Measurements from ENCODE around the gene MGST3. TPM values are rescaled to one million over a fixed set of nuclear protein-coding genes. Genes with fewer than 3 reads are reported as not detected.

MGST3 gene
- total RNA-seq, 1 experiment from 2014 or later, result 173 TPM

DNA sequence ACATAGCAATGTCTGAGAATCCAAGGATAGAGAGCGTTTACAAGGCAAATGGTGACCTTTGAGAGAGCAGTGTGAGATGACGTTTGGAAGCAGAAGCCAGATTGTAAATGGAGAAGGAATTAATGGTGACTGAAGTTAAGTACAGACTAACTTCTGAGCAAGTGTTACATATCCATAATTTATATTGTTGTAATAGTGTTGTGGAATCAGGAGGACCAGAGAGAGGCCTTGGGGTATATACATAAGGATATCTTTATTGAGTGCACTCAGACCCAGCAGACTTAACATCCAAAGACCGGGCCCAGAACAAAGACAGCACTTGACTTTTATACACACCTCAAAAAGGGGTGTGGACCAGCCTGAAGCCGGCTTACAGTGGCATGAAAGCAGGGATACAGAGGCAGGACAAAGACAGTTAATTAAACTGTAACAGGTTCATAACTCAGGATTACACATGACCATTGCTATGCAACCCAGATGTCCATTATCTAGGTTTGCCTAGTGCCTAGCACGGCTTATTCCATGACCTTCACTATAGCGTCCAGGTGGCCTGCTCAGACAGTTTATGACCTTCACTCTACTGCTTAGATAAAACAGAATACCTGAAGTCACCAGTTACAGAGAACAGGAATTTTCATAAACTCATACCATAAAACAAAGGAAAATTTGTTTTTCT lies 2.7 kb upstream of the MGST3 start:
- TF ChIP-seq, protein P1, sequence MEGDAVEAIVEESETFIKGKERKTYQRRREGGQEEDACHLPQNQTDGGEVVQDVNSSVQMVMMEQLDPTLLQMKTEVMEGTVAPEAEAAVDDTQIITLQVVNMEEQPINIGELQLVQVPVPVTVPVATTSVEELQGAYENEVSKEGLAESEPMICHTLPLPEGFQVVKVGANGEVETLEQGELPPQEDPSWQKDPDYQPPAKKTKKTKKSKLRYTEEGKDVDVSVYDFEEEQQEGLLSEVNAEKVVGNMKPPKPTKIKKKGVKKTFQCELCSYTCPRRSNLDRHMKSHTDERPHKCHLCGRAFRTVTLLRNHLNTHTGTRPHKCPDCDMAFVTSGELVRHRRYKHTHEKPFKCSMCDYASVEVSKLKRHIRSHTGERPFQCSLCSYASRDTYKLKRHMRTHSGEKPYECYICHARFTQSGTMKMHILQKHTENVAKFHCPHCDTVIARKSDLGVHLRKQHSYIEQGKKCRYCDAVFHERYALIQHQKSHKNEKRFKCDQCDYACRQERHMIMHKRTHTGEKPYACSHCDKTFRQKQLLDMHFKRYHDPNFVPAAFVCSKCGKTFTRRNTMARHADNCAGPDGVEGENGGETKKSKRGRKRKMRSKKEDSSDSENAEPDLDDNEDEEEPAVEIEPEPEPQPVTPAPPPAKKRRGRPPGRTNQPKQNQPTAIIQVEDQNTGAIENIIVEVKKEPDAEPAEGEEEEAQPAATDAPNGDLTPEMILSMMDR (IDR thresholded peaks at IDR 0.05; ENCODE audit: insufficient read depth in 1 of 2, low read depth in 1 of 2, low read length in 1 of 2, severe bottlenecking in 1 of 2, unreplicated experiment in 1 of 2), result no peak
- Histone ChIP-seq H3K9me3 (no peaks in the 10 kb centered on the region), H3K27me3 (replicated peaks; ENCODE audit: control insufficient read depth, insufficient read depth, low read length) (no peaks in the 10 kb centered on the region), H3K4me1 (peaks cover 17% of the 10 kb centered on the region), H3K36me3 (ENCODE audit: control insufficient read depth, insufficient read depth, low read length) (no peaks in the 10 kb centered on the region), H3K4me3 (ENCODE audit: low read depth, low read length) (no peak overlapping the region)
- intact Hi-C loops (cut with micrococcal nuclease; ENCODE audit: unreplicated experiment), result no loop called here
- H3K4me3 Mint-ChIP-seq (ENCODE audit: unreplicated experiment), result no peak overlapping the region
- H3K4me1 Mint-ChIP-seq (ENCODE audit: low read depth, unreplicated experiment), result peaks cover 15% of the 10 kb centered on the region
- no peaks in the 10 kb centered on the region for H3K36me3 Mint-ChIP-seq (ENCODE audit: insufficient read depth, unreplicated experiment)
- no TSS peak for BruUV-seq (replicated peaks)
- POLR2A ChIA-PET, result no interaction called here
- H3K27me3 Mint-ChIP-seq (ENCODE audit: insufficient read depth, unreplicated experiment), result no peaks in the 10 kb centered on the region
- peak overlapping the region; percentile 75 for H3K27ac Mint-ChIP-seq (ENCODE audit: unreplicated experiment)
- CTCF ChIA-PET, result no interaction called here
- peak; percentile 24 to 59 for DNase-seq
- no peaks in the 10 kb centered on the region for H3K9me3 Mint-ChIP-seq (ENCODE audit: unreplicated experiment)

DNA sequence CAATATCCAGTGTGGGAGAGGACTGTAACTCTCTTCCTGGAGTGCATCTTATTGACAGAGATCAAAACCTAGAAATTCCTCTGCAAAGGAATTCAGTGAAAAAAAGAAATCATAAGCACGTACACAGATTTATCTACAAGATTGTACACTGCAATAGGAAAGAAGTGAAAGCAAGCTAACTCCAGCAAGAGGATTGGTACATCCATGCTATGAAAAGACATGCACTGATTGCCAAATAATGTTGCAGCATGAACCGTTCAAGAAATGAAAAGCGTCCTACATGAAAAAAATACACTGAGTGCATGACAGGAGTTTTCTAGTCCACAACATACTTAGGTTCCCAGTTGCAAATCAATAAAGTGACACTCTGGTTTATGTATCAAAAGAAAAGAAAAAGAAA lies 1.9 kb upstream of the MGST3 start:
- no peak overlapping the region for H3K4me3 Mint-ChIP-seq (ENCODE audit: unreplicated experiment)
- TF ChIP-seq, protein P1 (IDR thresholded peaks at IDR 0.05; ENCODE audit: insufficient read depth in 1 of 2, low read depth in 1 of 2, low read length in 1 of 2, severe bottlenecking in 1 of 2, unreplicated experiment in 1 of 2), result no peak
- DNase-seq, result no peak

DNA sequence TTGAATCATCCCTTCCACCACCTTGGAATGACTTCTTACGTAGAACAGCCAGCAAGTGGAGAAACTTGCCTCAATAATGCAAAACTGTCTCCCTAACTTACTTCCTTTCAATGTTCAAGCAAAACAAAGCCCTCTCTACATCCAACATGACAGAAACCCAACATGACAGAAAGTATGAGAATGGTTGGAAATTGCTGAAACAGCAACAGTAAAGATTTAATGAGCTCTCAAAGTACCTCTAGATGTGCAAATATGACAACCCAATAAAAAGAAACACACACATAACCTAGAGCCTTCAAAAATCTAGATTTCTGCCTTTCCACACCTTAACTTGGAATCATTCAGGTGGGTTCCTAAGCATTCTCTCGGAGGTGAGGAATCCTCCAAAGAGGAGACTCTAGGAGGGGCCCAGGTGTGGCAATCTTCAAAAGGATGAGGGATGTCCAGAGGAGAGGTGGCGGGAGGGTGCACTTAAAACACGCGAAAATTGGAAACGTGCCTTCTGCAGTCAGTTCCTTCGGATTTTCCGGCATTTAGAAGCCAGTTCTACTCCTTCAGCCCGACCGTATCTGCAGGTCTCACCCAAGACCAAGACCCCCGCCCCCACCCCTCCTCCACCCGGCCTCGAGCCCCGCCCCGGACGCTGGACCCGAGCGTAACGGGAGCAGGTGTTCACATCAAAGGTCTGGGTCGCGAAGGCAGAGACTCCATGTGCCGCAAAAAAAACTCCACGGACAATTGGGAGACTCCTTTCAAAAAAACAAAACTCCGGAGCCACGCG lies 996 bp upstream of the MGST3 start:
- CTCF ChIA-PET, result interaction anchor here (1.2 kb wide), 2 partner anchors 32 to 68 kb away, joined by 3 to 4 read pairs; no protein-coding TSS in a partner anchor
- peaks cover 11% of the 10 kb centered on the region for H3K36me3 Mint-ChIP-seq (ENCODE audit: insufficient read depth, unreplicated experiment)

More for the DNA sequence above, 1.9 kb upstream of the MGST3 start:
- H3K4me3 ChIP-seq (ENCODE audit: low read depth, low read length), result no peak overlapping the region
- no peaks in the 10 kb centered on the region for H3K27me3 Mint-ChIP-seq (ENCODE audit: insufficient read depth, unreplicated experiment)
- CTCF ChIA-PET, result interaction anchor here (0.5 kb wide), 1 partner anchor 29 kb away, joined by 3 read pairs; no protein-coding TSS in a partner anchor
- H3K9me3 Mint-ChIP-seq (ENCODE audit: unreplicated experiment), result no peaks in the 10 kb centered on the region
- no peaks in the 10 kb centered on the region for H3K36me3 ChIP-seq (ENCODE audit: control insufficient read depth, insufficient read depth, low read length)
- H3K36me3 Mint-ChIP-seq (ENCODE audit: insufficient read depth, unreplicated experiment), result peaks cover 5% of the 10 kb centered on the region
- no peaks in the 10 kb centered on the region for H3K9me3 ChIP-seq
- BruUV-seq (replicated peaks), result no TSS peak
- peak overlapping the region; percentile 75 for H3K27ac Mint-ChIP-seq (ENCODE audit: unreplicated experiment)
- peaks cover 17% of the 10 kb centered on the region for H3K4me1 ChIP-seq
- POLR2A ChIA-PET, result no interaction called here
- peaks cover 20% of the 10 kb centered on the region for H3K4me1 Mint-ChIP-seq (ENCODE audit: low read depth, unreplicated experiment)
- intact Hi-C loops (cut with micrococcal nuclease; ENCODE audit: unreplicated experiment), result no loop called here
- no peaks in the 10 kb centered on the region for H3K27me3 ChIP-seq (replicated peaks; ENCODE audit: control insufficient read depth, insufficient read depth, low read length)

More for the DNA sequence above, 996 bp upstream of the MGST3 start:
- H3K36me3 ChIP-seq (ENCODE audit: control insufficient read depth, insufficient read depth, low read length), result no peaks in the 10 kb centered on the region
- POLR2A ChIA-PET, result interaction anchor here (0.7 kb wide), 1 partner anchor 32 kb away, joined by 3 read pairs; no protein-coding TSS in a partner anchor
- H3K4me3 ChIP-seq (ENCODE audit: low read depth, low read length), result peak overlapping the region; percentile 72
- Mint-ChIP-seq H3K4me1 (ENCODE audit: low read depth, unreplicated experiment) (peaks cover 26% of the 10 kb centered on the region), H3K27me3 (ENCODE audit: insufficient read depth, unreplicated experiment) (no peaks in the 10 kb centered on the region), H3K4me3 (ENCODE audit: unreplicated experiment) (no peak overlapping the region), H3K9me3 (ENCODE audit: unreplicated experiment) (no peaks in the 10 kb centered on the region), H3K27ac (ENCODE audit: unreplicated experiment) (no peak overlapping the region)
- H3K27me3 ChIP-seq (replicated peaks; ENCODE audit: control insufficient read depth, insufficient read depth, low read length), result no peaks in the 10 kb centered on the region
- intact Hi-C loops (cut with micrococcal nuclease; ENCODE audit: unreplicated experiment), result loop anchor here (2.0 to 5.0 kb wide), 2 partner anchors 137 to 199 kb away; partner anchors contain the start of gene TMCO1
- peaks cover 17% of the 10 kb centered on the region for H3K4me1 ChIP-seq
- TF ChIP-seq, protein P1 (IDR thresholded peaks at IDR 0.05; ENCODE audit: insufficient read depth in 1 of 2, low read depth in 1 of 2, low read length in 1 of 2, severe bottlenecking in 1 of 2, unreplicated experiment in 1 of 2), result no peak
- BruUV-seq (replicated peaks), result TSS peak; percentile 81
- peak; percentile 62 to 65 for DNase-seq
- no peaks in the 10 kb centered on the region for H3K9me3 ChIP-seq

Data from Caco-2 (cell line).